ENCODE data around the gene CYP1B1.

The CYP1B1 gene

GRCh38 chr2:38109732-38110181 lies 33.8 kb upstream of the CYP1B1 start:
- Histone ChIP-seq H3K79me2 (ENCODE audit: insufficient read depth, low read depth) (no peaks in the 10 kb centered on the region), H3K27me3 (ENCODE audit: insufficient read depth, low read depth) (no peaks in the 10 kb centered on the region), H3K4me2 (no peak overlapping the region), H3K4me1 (ENCODE audit: low read depth, poor library complexity, severe bottlenecking) (peaks cover 7% of the 10 kb centered on the region), H3K36me3 (ENCODE audit: insufficient read depth) (no peaks in the 10 kb centered on the region), H2AFZ (ENCODE audit: low read depth) (no peak overlapping the region), H4K20me1 (ENCODE audit: insufficient read depth) (no peaks in the 10 kb centered on the region), H3K9ac (no peak overlapping the region), H3K27ac (no peak overlapping the region), H3K4me3 (IDR thresholded peaks at IDR 0.05; ENCODE audit: insufficient read depth, low read depth, low read length) (no peak overlapping the region)
- no peak for TF ChIP-seq CTCF (conservative IDR thresholded peaks at IDR 0.05; ENCODE audit: low read depth, low read length)

GRCh38 chr2:38108907-38109731 lies 33.2 kb upstream of the CYP1B1 start:
- Histone ChIP-seq H3K4me2 (no peak overlapping the region), H3K4me1 (ENCODE audit: low read depth, poor library complexity, severe bottlenecking) (peaks cover 7% of the 10 kb centered on the region), H3K9ac (no peak overlapping the region), H3K36me3 (ENCODE audit: insufficient read depth) (no peaks in the 10 kb centered on the region), H3K4me3 (IDR thresholded peaks at IDR 0.05; ENCODE audit: insufficient read depth, low read depth, low read length) (no peak overlapping the region), H3K27me3 (ENCODE audit: insufficient read depth, low read depth) (no peaks in the 10 kb centered on the region), H3K27ac (no peak overlapping the region), H4K20me1 (ENCODE audit: insufficient read depth) (no peaks in the 10 kb centered on the region), H3K79me2 (ENCODE audit: insufficient read depth, low read depth) (no peaks in the 10 kb centered on the region), H2AFZ (ENCODE audit: low read depth) (no peak overlapping the region)
- no peak for TF ChIP-seq CTCF (conservative IDR thresholded peaks at IDR 0.05; ENCODE audit: low read depth, low read length)

- no peak for TF ChIP-seq CTCF (conservative IDR thresholded peaks at IDR 0.05; ENCODE audit: low read depth, low read length)
- Histone ChIP-seq H3K9ac (no peak overlapping the region), H3K4me3 (IDR thresholded peaks at IDR 0.05; ENCODE audit: insufficient read depth, low read depth, low read length) (no peak overlapping the region), H3K27me3 (ENCODE audit: insufficient read depth, low read depth) (no peaks in the 10 kb centered on the region), H3K79me2 (ENCODE audit: insufficient read depth, low read depth) (no peaks in the 10 kb centered on the region), H3K36me3 (ENCODE audit: insufficient read depth) (no peaks in the 10 kb centered on the region), H3K4me1 (ENCODE audit: low read depth, poor library complexity, severe bottlenecking) (peaks cover 7% of the 10 kb centered on the region), H3K4me2 (no peak overlapping the region), H4K20me1 (ENCODE audit: insufficient read depth) (no peaks in the 10 kb centered on the region), H2AFZ (ENCODE audit: low read depth) (no peak overlapping the region), H3K27ac (no peak overlapping the region)
These were observed 31.9 kb upstream of the CYP1B1 start for GRCh38 chr2:38107738-38108410.

- Histone ChIP-seq H3K36me3 (ENCODE audit: insufficient read depth) (no peaks in the 10 kb centered on the region), H3K27me3 (ENCODE audit: insufficient read depth, low read depth) (no peaks in the 10 kb centered on the region), H3K9ac (no peak overlapping the region), H3K79me2 (ENCODE audit: insufficient read depth, low read depth) (no peaks in the 10 kb centered on the region), H2AFZ (ENCODE audit: low read depth) (no peak overlapping the region), H3K4me3 (IDR thresholded peaks at IDR 0.05; ENCODE audit: insufficient read depth, low read depth, low read length) (no peak overlapping the region), H3K27ac (no peak overlapping the region), H3K4me1 (ENCODE audit: low read depth, poor library complexity, severe bottlenecking) (peaks cover 7% of the 10 kb centered on the region), H3K4me2 (no peak overlapping the region), H4K20me1 (ENCODE audit: insufficient read depth) (no peaks in the 10 kb centered on the region)
- TF ChIP-seq CTCF (conservative IDR thresholded peaks at IDR 0.05; ENCODE audit: low read depth, low read length) = no peak
These were observed 30.6 kb upstream of the CYP1B1 start for GRCh38 chr2:38106405-38107094.
